ENCODE data around the gene IQCN. TPM values are rescaled to one million over a fixed set of nuclear protein-coding genes. Genes with fewer than 3 reads are reported as not detected.

The IQCN gene
- polyA plus RNA-seq, 1 donor (not counting 4 experiments of a cell fraction or from before 2014, with no cell fraction given), result not detected

DNA sequence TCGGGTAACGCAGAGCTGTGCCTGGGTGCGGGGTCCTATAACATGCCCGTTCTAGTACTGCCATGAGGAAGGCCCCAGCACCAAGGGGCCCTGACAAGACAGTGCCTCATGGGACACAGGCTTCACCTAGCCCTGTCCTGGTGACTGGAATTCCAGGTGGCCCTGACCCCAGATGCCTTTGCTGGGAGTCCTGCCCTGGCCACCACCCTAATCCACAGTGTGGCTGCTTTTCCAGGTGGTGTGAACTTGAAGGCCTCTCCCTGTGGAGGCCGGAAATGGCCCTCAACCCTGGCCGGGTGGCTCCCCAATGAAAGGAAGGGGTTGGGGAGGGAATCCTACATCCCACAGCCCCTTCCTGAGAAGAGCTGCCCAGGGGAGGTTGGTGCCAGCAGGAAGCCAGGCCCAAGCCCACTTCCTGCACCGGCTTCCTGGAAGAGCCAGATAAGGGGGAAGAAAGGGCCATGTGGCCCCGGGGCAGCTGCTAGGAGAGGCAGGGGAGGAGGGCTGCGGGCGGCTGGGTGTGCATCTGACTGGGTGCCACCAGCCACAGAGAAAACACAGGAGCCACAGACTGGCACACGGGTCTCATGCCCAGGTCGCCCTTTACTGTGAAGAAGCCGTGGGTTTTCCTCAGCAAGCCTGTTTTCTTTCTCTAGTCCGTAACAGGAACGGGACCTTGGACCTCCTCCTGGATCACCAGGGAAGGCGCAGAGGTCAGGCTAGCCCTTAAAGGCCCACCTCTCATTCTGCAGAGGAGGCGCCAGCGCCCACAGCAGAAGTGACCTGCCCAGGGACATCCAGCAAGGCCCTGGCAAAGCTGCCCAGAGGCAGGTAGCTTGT, 43.9 kb upstream of the IQCN start:
- H3K4me2 ChIP-seq (ENCODE audit: control insufficient read depth, extremely low read depth, insufficient read depth, low read depth, low read length), result no peak overlapping the region
- no peaks in the 10 kb centered on the region for H3K9me3 ChIP-seq (ENCODE audit: control insufficient read depth, low read depth, low read length)
- FAIRE-seq (no peak), DNase-seq (ENCODE audit: low read depth, low spot score) (no peak)
- H3K36me3 ChIP-seq (ENCODE audit: control insufficient read depth in 2 of 2, extremely low read depth in 1 of 2, insufficient read depth in 2 of 2, low read length in 2 of 2), result peaks cover 9 to 16% of the 10 kb centered on the region in 2 experiments
- TF ChIP-seq CTCF (optimal IDR thresholded peaks at IDR 0.05 in 1 of 3, IDR thresholded peaks at IDR 0.05 in 1 of 3, conservative IDR thresholded peaks at IDR 0.05 in 1 of 3; ENCODE audit: extremely low read depth in 1 of 3, insufficient read depth in 2 of 3, low read length in 3 of 3) (no peak), EZH2 (IDR thresholded peaks at IDR 0.05; ENCODE audit: low read length) (no peak)
- no peaks in the 10 kb centered on the region for H3K9me1 ChIP-seq (ENCODE audit: control insufficient read depth, extremely low read depth, insufficient read depth, low read length)
- H3K27ac ChIP-seq (ENCODE audit: control insufficient read depth, insufficient read depth, low read length), result no peak overlapping the region
- H3K79me2 ChIP-seq (ENCODE audit: control insufficient read depth, insufficient read depth, low read length), result peaks cover 48% of the 10 kb centered on the region
- no peak overlapping the region for H3K4me3 ChIP-seq (ENCODE audit: control insufficient read depth in 2 of 3, extremely low read depth in 1 of 3, insufficient read depth in 2 of 3, low read depth in 1 of 3, low read length in 3 of 3)
- peaks cover 9% of the 10 kb centered on the region for H3K4me1 ChIP-seq (ENCODE audit: control insufficient read depth, extremely low read depth, insufficient read depth, low read length)
- dilution Hi-C loops (cut with MboI; ENCODE audit: extremely low pct_ligation_motif_present, low sequenced_read_pairs), result no loop called here
- no peak overlapping the region for H2AFZ ChIP-seq (ENCODE audit: control insufficient read depth, low read length)
- H3K27me3 ChIP-seq (ENCODE audit: control insufficient read depth, extremely low read depth, insufficient read depth, low read length), result no peaks in the 10 kb centered on the region
- H3K9ac ChIP-seq (ENCODE audit: control insufficient read depth, extremely low read depth, insufficient read depth, low read length), result no peak overlapping the region
- H4K20me1 ChIP-seq (ENCODE audit: control insufficient read depth, extremely low read depth, insufficient read depth, low read length), result no peaks in the 10 kb centered on the region

DNA sequence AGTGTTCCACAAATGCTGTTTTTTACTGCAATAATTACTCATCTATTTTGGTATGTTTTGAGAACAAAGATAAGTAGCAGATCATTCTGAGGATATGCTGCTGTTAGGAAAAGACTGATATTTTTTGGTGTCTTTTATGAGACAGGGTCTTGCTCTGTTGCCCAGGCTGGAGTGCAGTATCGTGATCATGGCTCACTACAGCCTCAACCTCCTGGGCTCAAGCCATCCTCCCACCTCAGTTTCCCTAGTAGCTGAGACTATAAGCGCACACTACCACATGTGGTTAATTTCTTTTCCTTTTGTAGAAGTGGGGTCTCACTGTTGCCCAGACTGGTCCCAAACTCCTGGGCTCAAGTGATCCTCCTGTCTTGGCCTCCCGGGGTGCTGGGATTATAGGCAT, 39.1 kb upstream of the IQCN start:
- peaks cover 11% of the 10 kb centered on the region for H3K79me2 ChIP-seq (ENCODE audit: control insufficient read depth, insufficient read depth, low read length)
- no peak overlapping the region for H3K4me2 ChIP-seq (ENCODE audit: control insufficient read depth, extremely low read depth, insufficient read depth, low read depth, low read length)
- no peaks in the 10 kb centered on the region for H3K27me3 ChIP-seq (ENCODE audit: control insufficient read depth, extremely low read depth, insufficient read depth, low read length)
- peaks cover 26 to 35% of the 10 kb centered on the region in 2 experiments for H3K36me3 ChIP-seq (ENCODE audit: control insufficient read depth in 2 of 2, extremely low read depth in 1 of 2, insufficient read depth in 2 of 2, low read length in 2 of 2)
- H3K9me3 ChIP-seq (ENCODE audit: control insufficient read depth, low read depth, low read length), result no peaks in the 10 kb centered on the region
- H3K4me3 ChIP-seq (ENCODE audit: control insufficient read depth in 2 of 3, extremely low read depth in 1 of 3, insufficient read depth in 2 of 3, low read depth in 1 of 3, low read length in 3 of 3), result no peak overlapping the region
- H4K20me1 ChIP-seq (ENCODE audit: control insufficient read depth, extremely low read depth, insufficient read depth, low read length), result no peaks in the 10 kb centered on the region
- FAIRE-seq (no peak), DNase-seq (ENCODE audit: low read depth, low spot score) (no peak)
- H3K27ac ChIP-seq (ENCODE audit: control insufficient read depth, insufficient read depth, low read length), result no peak overlapping the region
- TF ChIP-seq CTCF (optimal IDR thresholded peaks at IDR 0.05 in 1 of 3, IDR thresholded peaks at IDR 0.05 in 1 of 3, conservative IDR thresholded peaks at IDR 0.05 in 1 of 3; ENCODE audit: extremely low read depth in 1 of 3, insufficient read depth in 2 of 3, low read length in 3 of 3), result no peak
- TF ChIP-seq EZH2 (IDR thresholded peaks at IDR 0.05; ENCODE audit: low read length), result no peak
- dilution Hi-C loops (cut with MboI; ENCODE audit: extremely low pct_ligation_motif_present, low sequenced_read_pairs), result no loop called here
- H3K9me1 ChIP-seq (ENCODE audit: control insufficient read depth, extremely low read depth, insufficient read depth, low read length), result no peaks in the 10 kb centered on the region
- no peak overlapping the region for H3K9ac ChIP-seq (ENCODE audit: control insufficient read depth, extremely low read depth, insufficient read depth, low read length)
- no peak overlapping the region for H2AFZ ChIP-seq (ENCODE audit: control insufficient read depth, low read length)
- no peaks in the 10 kb centered on the region for H3K4me1 ChIP-seq (ENCODE audit: control insufficient read depth, extremely low read depth, insufficient read depth, low read length)
